ENCODE data around the gene STAG1. TPM values are rescaled to one million over a fixed set of nuclear protein-coding genes. Genes with fewer than 3 reads are reported as not detected.
"Not testable (repeated sequence)": the region's sequence is repeated elsewhere in the genome, so short reads cannot be mapped to it uniquely, and the experiment has no call there.

STAG1 gene
- total RNA-seq, 6 experiments from 2014 or later, result 33.7 to 45.3 (median 43.8) TPM

DNA sequence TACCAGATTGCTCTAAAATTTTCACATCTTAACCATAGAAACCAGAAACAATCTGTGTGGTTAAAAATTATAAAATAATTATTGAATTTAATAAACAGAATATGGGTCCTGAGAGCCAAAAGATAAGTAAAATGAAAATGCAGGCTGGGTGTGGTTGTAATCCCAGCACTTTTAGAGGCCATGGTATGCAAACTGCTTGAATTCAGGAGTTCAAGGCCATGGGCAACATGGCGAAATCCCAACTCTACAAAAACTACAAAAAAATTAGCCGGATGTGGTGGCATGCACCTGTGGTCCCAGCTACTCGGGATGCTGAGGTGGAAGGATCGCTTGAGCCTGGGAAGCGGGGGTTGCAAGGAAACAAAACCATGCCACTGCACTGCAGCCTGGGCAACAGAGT lies 236.1 kb downstream of the STAG1 start:
- Mint-ChIP-seq H3K27ac (no peak overlapping the region), H3K4me3 (no peak overlapping the region), H3K27me3 (ENCODE audit: insufficient read depth) (no peaks in the 10 kb centered on the region), H3K36me3 (ENCODE audit: low read depth) (peaks cover 15% of the 10 kb centered on the region), H3K4me1 (ENCODE audit: low read depth) (peaks cover 25% of the 10 kb centered on the region), H3K9me3 (no peaks in the 10 kb centered on the region)
- no peak for DNase-seq
- TF ChIP-seq, protein P1, sequence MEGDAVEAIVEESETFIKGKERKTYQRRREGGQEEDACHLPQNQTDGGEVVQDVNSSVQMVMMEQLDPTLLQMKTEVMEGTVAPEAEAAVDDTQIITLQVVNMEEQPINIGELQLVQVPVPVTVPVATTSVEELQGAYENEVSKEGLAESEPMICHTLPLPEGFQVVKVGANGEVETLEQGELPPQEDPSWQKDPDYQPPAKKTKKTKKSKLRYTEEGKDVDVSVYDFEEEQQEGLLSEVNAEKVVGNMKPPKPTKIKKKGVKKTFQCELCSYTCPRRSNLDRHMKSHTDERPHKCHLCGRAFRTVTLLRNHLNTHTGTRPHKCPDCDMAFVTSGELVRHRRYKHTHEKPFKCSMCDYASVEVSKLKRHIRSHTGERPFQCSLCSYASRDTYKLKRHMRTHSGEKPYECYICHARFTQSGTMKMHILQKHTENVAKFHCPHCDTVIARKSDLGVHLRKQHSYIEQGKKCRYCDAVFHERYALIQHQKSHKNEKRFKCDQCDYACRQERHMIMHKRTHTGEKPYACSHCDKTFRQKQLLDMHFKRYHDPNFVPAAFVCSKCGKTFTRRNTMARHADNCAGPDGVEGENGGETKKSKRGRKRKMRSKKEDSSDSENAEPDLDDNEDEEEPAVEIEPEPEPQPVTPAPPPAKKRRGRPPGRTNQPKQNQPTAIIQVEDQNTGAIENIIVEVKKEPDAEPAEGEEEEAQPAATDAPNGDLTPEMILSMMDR (IDR thresholded peaks at IDR 0.05), result no peak

DNA sequence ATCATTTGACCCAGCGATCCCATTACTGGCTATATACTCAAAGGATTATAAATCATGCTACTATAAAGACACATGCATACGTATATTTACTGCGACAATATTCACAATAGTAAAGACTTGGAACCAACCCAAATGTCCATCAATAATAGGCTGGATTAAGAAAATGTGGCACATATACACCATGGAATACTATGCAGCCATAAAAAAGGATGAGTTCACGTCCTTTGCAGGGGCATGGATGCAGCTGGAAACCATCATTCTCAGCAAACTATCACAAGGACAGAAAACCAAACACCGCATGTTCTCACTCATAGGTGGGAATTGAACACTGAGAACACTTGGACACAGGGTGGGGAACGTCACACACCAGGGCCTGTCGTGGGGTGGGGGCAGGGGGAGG lies 237.6 kb downstream of the STAG1 start:
- DNase-seq; H3K27me3 Mint-ChIP-seq (ENCODE audit: insufficient read depth); H3K27ac Mint-ChIP-seq; H3K4me3 Mint-ChIP-seq; H3K9me3 Mint-ChIP-seq: not testable (repeated sequence)
- Mint-ChIP-seq H3K4me1 (ENCODE audit: low read depth) (peaks cover 25% of the 10 kb centered on the region), H3K36me3 (ENCODE audit: low read depth) (peaks cover 18% of the 10 kb centered on the region)

DNA sequence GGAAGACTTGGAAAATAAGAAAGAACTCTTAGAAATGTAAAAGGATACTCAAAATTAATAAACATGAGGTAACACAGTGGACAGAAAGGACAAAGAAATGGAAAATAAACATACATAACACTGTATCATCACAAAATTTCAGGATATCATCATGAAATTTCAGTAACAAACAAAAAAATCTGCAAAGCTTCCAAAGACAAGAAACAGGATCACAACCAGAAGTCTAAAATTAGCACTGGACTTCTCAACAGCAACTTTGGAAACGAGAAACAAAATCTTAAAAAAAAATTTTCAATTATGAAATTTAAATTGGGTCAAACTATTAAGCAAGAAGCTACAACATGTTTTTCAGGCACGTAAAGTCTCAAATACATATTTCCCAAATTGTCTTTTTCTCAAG lies 238.8 kb downstream of the STAG1 start:
- no peak for DNase-seq
- H3K27me3 Mint-ChIP-seq (ENCODE audit: insufficient read depth), result no peaks in the 10 kb centered on the region; the same call in 1 of the 2 replicates
- peaks cover 25% of the 10 kb centered on the region for H3K4me1 Mint-ChIP-seq (ENCODE audit: low read depth)
- no peak overlapping the region for H3K27ac Mint-ChIP-seq
- H3K4me3 Mint-ChIP-seq, result no peak overlapping the region
- peaks cover 18% of the 10 kb centered on the region for H3K36me3 Mint-ChIP-seq (ENCODE audit: low read depth)
- TF ChIP-seq, protein P1 (IDR thresholded peaks at IDR 0.05), result no peak
- no peaks in the 10 kb centered on the region for H3K9me3 Mint-ChIP-seq

DNA sequence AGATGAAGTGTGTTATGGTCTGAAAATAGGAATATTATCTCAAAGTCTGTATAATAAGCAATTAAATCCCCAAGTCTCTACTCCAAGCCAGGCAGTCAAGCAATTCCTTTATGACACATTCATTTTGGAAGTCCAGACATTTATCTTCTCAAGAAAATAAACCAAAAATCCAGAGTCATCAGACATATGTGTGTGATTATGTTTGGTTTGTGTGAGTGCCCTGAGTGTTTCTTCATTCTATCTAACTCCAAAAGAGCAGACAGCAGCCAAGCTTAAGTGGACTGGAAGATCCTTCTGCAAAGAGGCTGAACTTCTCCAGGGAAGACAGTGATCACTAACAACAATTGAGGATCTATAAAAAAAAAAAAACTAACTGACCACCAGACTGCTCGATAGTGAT lies 239.8 kb downstream of the STAG1 start:
- TF ChIP-seq, protein P1 (IDR thresholded peaks at IDR 0.05), result no peak
- peak; percentile 18 for DNase-seq
- Mint-ChIP-seq H3K9me3 (no peaks in the 10 kb centered on the region), H3K36me3 (ENCODE audit: low read depth) (peaks cover 18% of the 10 kb centered on the region), H3K4me1 (ENCODE audit: low read depth) (peaks cover 25% of the 10 kb centered on the region), H3K27me3 (ENCODE audit: insufficient read depth) (no peaks in the 10 kb centered on the region; the same call in 1 of the 2 replicates), H3K4me3 (peak overlapping the region; percentile 16), H3K27ac (peak overlapping the region; percentile 63)

DNA sequence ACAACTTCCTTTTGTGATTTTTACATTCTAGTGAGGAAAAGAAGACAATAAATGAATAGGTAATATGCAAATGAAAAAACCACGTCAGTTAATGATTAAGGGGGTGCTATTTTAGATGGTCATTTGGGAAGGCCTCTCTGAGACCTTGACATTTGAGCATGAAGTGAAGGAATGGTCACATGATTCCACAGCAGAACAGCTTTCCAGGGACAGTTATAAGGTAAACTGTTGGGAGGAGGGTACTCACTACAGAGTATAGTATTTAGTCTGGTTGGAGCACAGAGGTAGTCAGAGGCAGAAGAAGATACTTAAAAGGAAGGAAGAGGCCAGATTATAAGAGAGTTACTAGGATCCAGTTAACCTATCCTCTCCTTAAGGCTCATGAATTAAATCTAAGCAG lies 246.5 kb downstream of the STAG1 start:
- Mint-ChIP-seq H3K27me3 (ENCODE audit: insufficient read depth) (no peaks in the 10 kb centered on the region; the same call in 1 of the 2 replicates), H3K27ac (no peak overlapping the region), H3K4me1 (ENCODE audit: low read depth) (peaks cover 20% of the 10 kb centered on the region)

DNA sequence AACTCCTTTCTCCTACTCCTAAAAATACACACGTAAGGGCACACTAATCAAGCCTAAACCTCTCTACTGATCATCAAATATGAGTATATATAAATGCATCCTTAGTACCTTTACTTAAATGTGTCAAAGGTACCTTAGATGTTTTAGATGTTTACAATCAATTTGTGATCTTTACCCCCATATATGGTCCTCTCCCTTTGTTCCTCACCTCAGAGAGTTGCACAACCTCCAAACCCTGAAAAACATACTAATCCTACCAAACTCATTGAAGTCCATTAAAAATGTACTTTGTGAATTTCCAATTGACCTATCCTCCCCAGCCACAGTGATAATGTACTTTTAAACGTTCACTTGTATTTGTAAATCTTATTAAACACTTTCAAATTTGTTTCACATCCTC lies 249.1 kb downstream of the STAG1 start:
- no peak overlapping the region for H3K4me3 Mint-ChIP-seq
- no peak overlapping the region for H3K27ac Mint-ChIP-seq
- H3K4me1 Mint-ChIP-seq (ENCODE audit: low read depth), result peaks cover 20% of the 10 kb centered on the region
- DNase-seq, result no peak
- 0 out of 2 replicates have a peak, but pooled peaks cover 4% of the 10 kb centered on the region for H3K36me3 Mint-ChIP-seq (ENCODE audit: low read depth)
- H3K9me3 Mint-ChIP-seq, result no peaks in the 10 kb centered on the region
- TF ChIP-seq, protein P1 (IDR thresholded peaks at IDR 0.05), result no peak
- no peaks in the 10 kb centered on the region; the same call in 1 of the 2 replicates for H3K27me3 Mint-ChIP-seq (ENCODE audit: insufficient read depth)

More for the DNA sequence above, 246.5 kb downstream of the STAG1 start:
- TF ChIP-seq, protein P1 (IDR thresholded peaks at IDR 0.05), result no peak
- H3K36me3 Mint-ChIP-seq (ENCODE audit: low read depth), result no peaks in the 10 kb centered on the region
- H3K4me3 Mint-ChIP-seq, result no peak overlapping the region
- DNase-seq, result no peak
- H3K9me3 Mint-ChIP-seq, result no peaks in the 10 kb centered on the region

Measured in HFFc6 (cell line).